Body of pancreas (tissue), 4 donors: ENCODE results near the gene ESF1. TPM values are rescaled to one million over a fixed set of nuclear protein-coding genes. Genes with fewer than 3 reads are reported as not detected.
"Not testable (repeated sequence)": the region's sequence is repeated elsewhere in the genome, so short reads cannot be mapped to it uniquely, and the experiment has no call there.

ENCODE experiments used
- ATAC-seq: fragments of 150-250 bp; one replicate; pipeline ENCODE4 v1.9.1; 2016
- DNase-seq, 4 donors: peaks; one replicate each; pipeline ENCODE4 v3.0.0-alpha.2; 2019
- H3K27ac ChIP-seq, 4 donors: fragments of 200-600 bp; sonication (generic); 1 replicate in 3 of 4; 2 replicates in 1 of 4; pipeline versions ENCODE4 v1.5.1 to v1.6.1; 2016 to 2019; ENCODE audit warnings: mild to moderate bottlenecking in 1 of 4, mixed read lengths in 1 of 4, moderate library complexity in 1 of 4
- H3K27me3 ChIP-seq, 2 donors: fragments of 200-600 bp; sonication (generic); one replicate each; pipeline ENCODE4 v1.6.0; 2016; ENCODE audit warnings: mild to moderate bottlenecking in 1 of 2
- H3K36me3 ChIP-seq, 2 donors: fragments of 200-600 bp; sonication (generic); replicated peaks in 1 of 2; 2 replicates each; pipeline ENCODE4 v1.5.1; 2016; ENCODE audit warnings: low read depth in 2 of 2; ENCODE audit not compliant: insufficient read depth in 1 of 2
- H3K4me1 ChIP-seq: fragments of 200-600 bp; sonication (generic); one replicate; pipeline ENCODE4 v1.6.0; 2016
- H3K4me3 ChIP-seq, 2 donors: fragments of 200-600 bp; sonication (generic); 1 replicate in 1 of 2; 2 replicates in 1 of 2; pipeline ENCODE4 v1.5.1; 2016 to 2019
- H3K9me3 ChIP-seq, 3 donors: fragments of 200-600 bp; sonication (generic); 1 replicate in 2 of 3; 2 replicates in 1 of 3; pipeline ENCODE4 v1.5.1; 2016
- POLR2A ChIP-seq, 3 donors: fragments of 450-650 bp; IDR thresholded peaks; one replicate each; pipeline ENCODE4 v1.6.1; 2016; ENCODE audit warnings: antibody characterized with exemption in 3 of 3, mild to moderate bottlenecking in 2 of 3
- WGBS, 2 donors: methylation state at CpG; one replicate each; pipeline ENCODE4 v1.1.5; 2017; 5-methylcytosine and 5-hydroxymethylcytosine counted together
- intact Hi-C: fragments of 100-400 bp; cut with DNase I; formaldehyde crosslinking; loops from one replicate; pipeline ENCODE4 v1.15.1; 2023
- total RNA-seq, 2 donors: library from RNA; depleted of rRNA; stranded (reverse); fragments of >200 nt; gene quantifications; one replicate each; pipeline ENCODE4 v1.1.0, GENCODE V29; 2016
- TF ChIP-seq, protein P1 (sequence below), 7 experiments: fragments of 450-650 bp in 4 of 7; fragments of 200-600 bp in 3 of 7; sonication (generic) in 3 of 7; IDR thresholded peaks; one replicate each; pipeline ENCODE4 v1.5.1; 2016 to 2019; ENCODE audit warnings: antibody characterized with exemption in 7 of 7

Gene ESF1
- total RNA-seq, 2 donors from 2014 or later, result 12.5 to 16.5 TPM

DNA sequence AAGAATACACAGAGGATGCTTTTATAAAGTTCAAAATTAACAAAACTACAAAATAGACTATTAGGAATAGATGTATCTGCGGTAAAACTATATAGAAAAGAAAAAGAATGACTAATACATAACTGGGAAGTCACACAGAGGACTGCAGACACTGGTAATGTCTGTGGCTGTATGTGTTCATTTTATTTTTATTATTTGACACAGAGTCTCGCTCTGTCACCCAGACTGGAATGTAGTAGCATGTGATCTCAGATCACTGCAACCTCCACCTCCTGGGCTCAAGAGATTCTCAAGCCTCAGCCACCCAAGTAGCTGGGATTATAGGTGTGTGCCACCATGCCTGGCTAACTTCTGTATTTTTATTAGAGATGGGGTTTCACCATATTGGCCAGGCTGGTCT is 38.9 kb downstream of the ESF1 start:
- no peaks in the 10 kb centered on the region for H3K4me1 ChIP-seq
- ATAC-seq (no peak), DNase-seq (no peak)
- WGBS, 2 donors, result 73 to 98% methylated on average over 2 of the region's 2 CpGs
- intact Hi-C loops, result no loop called here
- H3K36me3 ChIP-seq, result peaks cover 0 to 5% of the 10 kb centered on the region in 2 donors
- TF ChIP-seq, protein P1, sequence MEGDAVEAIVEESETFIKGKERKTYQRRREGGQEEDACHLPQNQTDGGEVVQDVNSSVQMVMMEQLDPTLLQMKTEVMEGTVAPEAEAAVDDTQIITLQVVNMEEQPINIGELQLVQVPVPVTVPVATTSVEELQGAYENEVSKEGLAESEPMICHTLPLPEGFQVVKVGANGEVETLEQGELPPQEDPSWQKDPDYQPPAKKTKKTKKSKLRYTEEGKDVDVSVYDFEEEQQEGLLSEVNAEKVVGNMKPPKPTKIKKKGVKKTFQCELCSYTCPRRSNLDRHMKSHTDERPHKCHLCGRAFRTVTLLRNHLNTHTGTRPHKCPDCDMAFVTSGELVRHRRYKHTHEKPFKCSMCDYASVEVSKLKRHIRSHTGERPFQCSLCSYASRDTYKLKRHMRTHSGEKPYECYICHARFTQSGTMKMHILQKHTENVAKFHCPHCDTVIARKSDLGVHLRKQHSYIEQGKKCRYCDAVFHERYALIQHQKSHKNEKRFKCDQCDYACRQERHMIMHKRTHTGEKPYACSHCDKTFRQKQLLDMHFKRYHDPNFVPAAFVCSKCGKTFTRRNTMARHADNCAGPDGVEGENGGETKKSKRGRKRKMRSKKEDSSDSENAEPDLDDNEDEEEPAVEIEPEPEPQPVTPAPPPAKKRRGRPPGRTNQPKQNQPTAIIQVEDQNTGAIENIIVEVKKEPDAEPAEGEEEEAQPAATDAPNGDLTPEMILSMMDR (IDR thresholded peaks at IDR 0.05), result no peak
- no peak for TF ChIP-seq POLR2A (IDR thresholded peaks at IDR 0.05)
- no peak overlapping the region for H3K27ac ChIP-seq
- no peak overlapping the region for H3K4me3 ChIP-seq
- no peaks in the 10 kb centered on the region for H3K9me3 ChIP-seq
- no peaks in the 10 kb centered on the region for H3K27me3 ChIP-seq

DNA sequence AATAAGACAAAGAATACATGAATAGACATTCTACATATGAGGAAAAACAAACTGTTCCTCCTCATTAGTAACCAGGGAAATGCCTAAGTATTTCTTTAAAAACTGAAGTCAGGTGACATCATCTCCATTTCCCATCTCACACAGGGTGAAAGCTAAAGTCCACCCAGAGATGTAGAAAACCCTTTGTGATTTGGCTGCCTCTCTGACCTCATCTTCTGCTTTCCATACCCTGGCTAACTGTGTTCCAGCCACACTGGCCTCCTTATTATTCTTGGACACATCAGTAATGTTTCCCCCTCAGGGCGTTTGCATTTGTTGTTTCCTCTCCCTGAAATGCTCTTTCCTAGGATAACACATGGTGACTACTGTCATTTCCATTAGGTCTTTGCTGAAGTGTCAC is 40.4 kb downstream of the ESF1 start:
- intact Hi-C loops, result no loop called here
- Histone ChIP-seq H3K36me3 (peaks cover 0 to 5% of the 10 kb centered on the region in 2 donors), H3K27ac (no peak overlapping the region), H3K9me3 (no peaks in the 10 kb centered on the region), H3K27me3 (no peaks in the 10 kb centered on the region), H3K4me1 (no peaks in the 10 kb centered on the region), H3K4me3 (no peak overlapping the region)
- TF ChIP-seq, protein P1 (IDR thresholded peaks at IDR 0.05), result no peak
- no peak for DNase-seq
- 50 to 71% methylated on average over 1 of the region's 1 CpG for WGBS, 2 donors
- ATAC-seq, result no peak

DNA sequence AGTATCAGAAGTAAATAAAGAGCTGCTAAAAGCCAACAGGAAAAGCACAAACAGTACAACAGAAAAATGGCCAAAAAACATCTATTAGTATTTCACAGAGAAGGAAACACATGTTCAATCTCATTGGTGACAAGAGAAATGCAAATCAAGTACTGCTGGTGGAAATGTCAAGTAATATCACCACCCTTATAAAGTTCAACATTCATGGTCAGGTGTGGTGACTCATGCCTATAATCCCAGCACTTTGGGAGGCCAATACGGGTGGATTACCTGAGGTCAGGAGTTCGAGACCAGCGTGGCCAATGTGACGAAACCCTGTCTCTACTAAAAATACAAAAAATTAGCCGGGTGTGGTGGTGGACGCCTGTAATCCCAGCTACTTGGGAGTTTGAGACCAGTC is 42.8 kb downstream of the ESF1 start:
- no peaks in the 10 kb centered on the region for H3K9me3 ChIP-seq

DNA sequence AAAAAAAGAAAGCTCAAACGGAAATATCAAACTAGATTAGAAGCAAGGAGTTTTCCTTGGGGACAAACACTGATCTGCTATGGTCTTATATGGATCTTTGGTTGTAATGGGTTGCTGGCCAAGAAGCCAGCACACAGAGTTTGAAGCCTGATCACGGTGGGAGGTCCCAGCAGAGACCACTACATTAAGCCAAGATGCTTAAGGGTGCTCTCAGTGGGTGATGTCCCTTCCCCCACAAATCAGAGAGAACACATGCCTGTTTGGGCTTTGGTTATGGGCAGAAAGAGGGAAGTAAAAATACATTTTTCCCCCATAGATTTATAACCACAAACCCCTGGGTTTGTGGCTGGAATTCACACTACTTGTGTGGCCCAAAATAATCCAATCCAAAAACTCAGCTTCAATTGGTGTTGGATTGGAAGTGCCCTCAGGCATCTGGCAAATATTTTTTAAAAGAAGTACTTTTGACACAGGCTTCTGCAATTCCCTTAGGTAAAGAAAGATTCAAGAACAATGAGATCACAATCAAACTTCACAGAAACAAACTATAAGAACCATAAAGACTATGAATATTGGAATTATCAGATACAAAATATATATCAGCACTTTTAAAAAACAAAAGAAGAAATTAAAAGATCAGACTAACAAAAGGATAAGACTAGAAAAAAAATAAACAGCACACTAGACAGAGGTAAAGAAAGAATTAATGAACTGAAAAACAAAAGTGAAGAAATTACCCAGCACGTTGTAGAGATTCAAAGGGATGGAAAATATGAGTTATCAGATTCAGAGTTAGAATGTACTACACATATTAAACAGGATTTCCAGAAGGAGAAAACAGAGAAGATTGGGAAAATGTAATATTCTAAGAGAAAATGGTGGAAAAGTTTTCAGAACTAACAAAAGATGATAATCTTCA is 44.7 kb downstream of the ESF1 start:
- H3K4me3 ChIP-seq, result no peak overlapping the region
- ATAC-seq, result no peak
- peaks cover 0 to 5% of the 10 kb centered on the region in 2 donors for H3K36me3 ChIP-seq
- intact Hi-C loops, result no loop called here
- no peak overlapping the region for H3K27ac ChIP-seq
- no peaks in the 10 kb centered on the region for H3K4me1 ChIP-seq
- WGBS, 2 donors, result 79 to 81% methylated on average over 3 of the region's 3 CpGs
- no peaks in the 10 kb centered on the region for H3K27me3 ChIP-seq
- no peak for DNase-seq
- TF ChIP-seq, protein P1 (IDR thresholded peaks at IDR 0.05), result no peak
- no peaks in the 10 kb centered on the region for H3K9me3 ChIP-seq

More for the DNA sequence above, 42.8 kb downstream of the ESF1 start:
- H3K36me3 ChIP-seq, result peaks cover 0 to 5% of the 10 kb centered on the region in 2 donors
- H3K27me3 ChIP-seq, result no peaks in the 10 kb centered on the region
- intact Hi-C loops, result no loop called here
- H3K27ac ChIP-seq, result no peak overlapping the region
- DNase-seq (no peak), ATAC-seq (no peak)
- H3K4me1 ChIP-seq, result no peaks in the 10 kb centered on the region
- WGBS, 2 donors, result 89 to 95% methylated on average over 6 of the region's 6 CpGs
- TF ChIP-seq, protein P1 (IDR thresholded peaks at IDR 0.05), result no peak
- TF ChIP-seq POLR2A (IDR thresholded peaks at IDR 0.05), result no peak
- no peak overlapping the region for H3K4me3 ChIP-seq

DNA sequence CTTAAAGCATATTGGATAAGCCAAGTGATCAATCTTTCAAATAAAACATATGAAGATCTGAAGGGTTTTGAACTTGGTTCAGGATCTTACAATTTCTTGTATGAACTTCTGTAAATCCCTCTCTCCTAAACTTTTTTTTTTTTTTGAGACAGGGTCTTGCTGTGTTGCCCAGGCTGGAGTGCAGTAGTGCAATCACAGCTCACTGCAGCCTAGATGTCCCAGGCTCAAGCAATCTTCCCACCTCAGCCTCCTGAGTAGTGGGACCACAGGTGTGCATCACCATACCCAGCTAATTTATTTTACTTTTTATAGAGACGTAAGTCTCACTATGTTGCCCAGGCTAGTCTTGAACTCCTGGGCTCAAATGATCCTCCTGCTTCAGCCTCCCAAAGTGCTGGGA is 46.5 kb downstream of the ESF1 start:
- H3K4me3 ChIP-seq, intact Hi-C loops, H3K4me1 ChIP-seq, DNase-seq, ATAC-seq, H3K9me3 ChIP-seq, H3K27ac ChIP-seq, H3K27me3 ChIP-seq, H3K36me3 ChIP-seq: not testable (repeated sequence)
- WGBS, 2 donors, result 91 to 95% methylated on average over 1 of the region's 1 CpG
